Measurements from ENCODE around the gene METTL21A.

- TF ChIP-seq, protein P1, sequence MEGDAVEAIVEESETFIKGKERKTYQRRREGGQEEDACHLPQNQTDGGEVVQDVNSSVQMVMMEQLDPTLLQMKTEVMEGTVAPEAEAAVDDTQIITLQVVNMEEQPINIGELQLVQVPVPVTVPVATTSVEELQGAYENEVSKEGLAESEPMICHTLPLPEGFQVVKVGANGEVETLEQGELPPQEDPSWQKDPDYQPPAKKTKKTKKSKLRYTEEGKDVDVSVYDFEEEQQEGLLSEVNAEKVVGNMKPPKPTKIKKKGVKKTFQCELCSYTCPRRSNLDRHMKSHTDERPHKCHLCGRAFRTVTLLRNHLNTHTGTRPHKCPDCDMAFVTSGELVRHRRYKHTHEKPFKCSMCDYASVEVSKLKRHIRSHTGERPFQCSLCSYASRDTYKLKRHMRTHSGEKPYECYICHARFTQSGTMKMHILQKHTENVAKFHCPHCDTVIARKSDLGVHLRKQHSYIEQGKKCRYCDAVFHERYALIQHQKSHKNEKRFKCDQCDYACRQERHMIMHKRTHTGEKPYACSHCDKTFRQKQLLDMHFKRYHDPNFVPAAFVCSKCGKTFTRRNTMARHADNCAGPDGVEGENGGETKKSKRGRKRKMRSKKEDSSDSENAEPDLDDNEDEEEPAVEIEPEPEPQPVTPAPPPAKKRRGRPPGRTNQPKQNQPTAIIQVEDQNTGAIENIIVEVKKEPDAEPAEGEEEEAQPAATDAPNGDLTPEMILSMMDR (IDR thresholded peaks at IDR 0.05; ENCODE audit: poor library complexity) = no peak
- no peak for TF ChIP-seq EZH2 (IDR thresholded peaks at IDR 0.05; ENCODE audit: borderline replicate concordance)
- no peak for TF ChIP-seq EZH2phosphoT487 (IDR thresholded peaks at IDR 0.05; ENCODE audit: low read depth, severe bottlenecking, unreplicated experiment)
Observed at GRCh38 chr2:207670887-207671286, 45.7 kb upstream of the METTL21A start.

Data from hepatocyte (in vitro differentiated cells).